Thymus (tissue), 11 donors: ENCODE data around the gene CDH23. TPM values are rescaled to one million over a fixed set of nuclear protein-coding genes. Genes with fewer than 3 reads are reported as not detected.

Experiments used
- DNase-seq, 9 donors: peaks; one replicate each; pipeline ENCODE4 v3.0.0-alpha.2; 2013; ENCODE audit warnings: low spot score in 9 of 9, low read depth in 6 of 9, missing footprints in 1 of 9
- H3K27ac ChIP-seq, 2 donors: one replicate each; pipeline ENCODE4 v1.5.1; 2013; ENCODE audit warnings: control low read depth in 1 of 2, low read depth in 1 of 2, low read length in 1 of 2, mild to moderate bottlenecking in 1 of 2, moderate library complexity in 1 of 2
- H3K27me3 ChIP-seq, 2 donors: one replicate each; pipeline ENCODE4 v1.5.1; 2013; ENCODE audit warnings: low read length in 1 of 2; ENCODE audit not compliant: control insufficient read depth in 2 of 2, insufficient read depth in 1 of 2
- H3K36me3 ChIP-seq, 2 donors: one replicate each; pipeline ENCODE4 v1.5.1; 2013; ENCODE audit warnings: low read length in 1 of 2, mild to moderate bottlenecking in 1 of 2, moderate library complexity in 1 of 2; ENCODE audit not compliant: control insufficient read depth in 2 of 2, insufficient read depth in 2 of 2
- H3K4me1 ChIP-seq, 2 donors: one replicate each; pipeline ENCODE4 v1.5.1; 2013; ENCODE audit warnings: low read length in 2 of 2; ENCODE audit not compliant: control insufficient read depth in 2 of 2, insufficient read depth in 2 of 2
- H3K4me3 ChIP-seq, 2 donors: one replicate each; pipeline ENCODE4 v1.5.1; 2013; ENCODE audit warnings: low read length in 2 of 2, control low read depth in 1 of 2, mild to moderate bottlenecking in 1 of 2
- H3K9me3 ChIP-seq, 2 donors: one replicate each; pipeline ENCODE4 v1.5.1; 2013; ENCODE audit warnings: low read length in 1 of 2, mild to moderate bottlenecking in 1 of 2; ENCODE audit not compliant: control insufficient read depth in 2 of 2, insufficient read depth in 1 of 2
- WGBS: extraction: QIAGEN DNeasy Blood & Tissue Kit; methylation state at CpG from one replicate; pipeline ENCODE4 v1.1.7; 2013; 5-methylcytosine and 5-hydroxymethylcytosine counted together
- polyA plus RNA-seq: library from polyadenylated mRNA; stranded (reverse); fragments of 200-250 nt; gene quantifications from one replicate; pipeline ENCODE4 v1.2.3, GENCODE V29; 2013
- total RNA-seq: library from RNA; stranded (reverse); fragments of 120-200 nt; gene quantifications from one replicate; pipeline ENCODE4 v1.2.4, GENCODE V29; 2013
- donor health status: healthy.

CDH23 gene
- total and polyA plus RNA-seq, 2 donors: 9.1 TPM

GRCh38 chr10:71539442-71540118, 142.9 kb downstream of the CDH23 start:
- Histone ChIP-seq H3K4me1 (peaks cover 0 to 5% of the 10 kb centered on the region in 2 donors), H3K9me3 (no peaks in the 10 kb centered on the region), H3K27me3 (peaks cover 0 to 2% of the 10 kb centered on the region in 2 donors), H3K27ac (no peak overlapping the region), H3K36me3 (no peaks in the 10 kb centered on the region), H3K4me3 (no peak overlapping the region)
- no peak for DNase-seq
- WGBS: 90% methylated on average over 3 of the region's 3 CpGs

GRCh38 chr10:71542478-71542877, 145.8 kb downstream of the CDH23 start:
- Histone ChIP-seq H3K4me1 (peaks cover 0 to 5% of the 10 kb centered on the region in 2 donors), H3K27ac (no peak overlapping the region), H3K27me3 (peaks cover 0 to 2% of the 10 kb centered on the region in 2 donors), H3K4me3 (no peak overlapping the region), H3K9me3 (no peaks in the 10 kb centered on the region), H3K36me3 (no peaks in the 10 kb centered on the region)
- 99% methylated on average over 7 of the region's 7 CpGs for WGBS
- no peak for DNase-seq

- WGBS: 84% methylated on average over 3 of the region's 3 CpGs
- H3K4me1 ChIP-seq: no peaks in the 10 kb centered on the region
- H3K36me3 ChIP-seq: no peaks in the 10 kb centered on the region
- no peaks in the 10 kb centered on the region for H3K9me3 ChIP-seq
- DNase-seq: no peak
- H3K27me3 ChIP-seq: peaks cover 0 to 2% of the 10 kb centered on the region in 2 donors
- no peak overlapping the region for H3K27ac ChIP-seq
- H3K4me3 ChIP-seq: no peak overlapping the region
Observed at GRCh38 chr10:71543608-71544170, 147.0 kb downstream of the CDH23 start.

GRCh38 chr10:71545001-71545400, 148.3 kb downstream of the CDH23 start:
- no peaks in the 10 kb centered on the region for H3K4me1 ChIP-seq
- no peak for DNase-seq
- H3K4me3 ChIP-seq: no peak overlapping the region
- WGBS: 95% methylated on average over 10 of the region's 10 CpGs
- H3K27ac ChIP-seq: no peak overlapping the region
- no peaks in the 10 kb centered on the region for H3K27me3 ChIP-seq
- no peaks in the 10 kb centered on the region for H3K9me3 ChIP-seq
- H3K36me3 ChIP-seq: no peaks in the 10 kb centered on the region

GRCh38 chr10:71546220-71546619, 149.5 kb downstream of the CDH23 start:
- Histone ChIP-seq H3K36me3 (no peaks in the 10 kb centered on the region), H3K4me1 (no peaks in the 10 kb centered on the region), H3K27me3 (no peaks in the 10 kb centered on the region), H3K9me3 (no peaks in the 10 kb centered on the region), H3K27ac (no peak overlapping the region), H3K4me3 (no peak overlapping the region)
- no peak for DNase-seq
- 89% methylated on average over 7 of the region's 7 CpGs for WGBS

- H3K27ac ChIP-seq: no peak overlapping the region
- H3K9me3 ChIP-seq: no peaks in the 10 kb centered on the region
- no peaks in the 10 kb centered on the region for H3K4me1 ChIP-seq
- H3K4me3 ChIP-seq: no peak overlapping the region
- WGBS: 92% methylated on average over 12 of the region's 12 CpGs
- H3K36me3 ChIP-seq: no peaks in the 10 kb centered on the region
- no peak for DNase-seq
- no peaks in the 10 kb centered on the region for H3K27me3 ChIP-seq
Observed at GRCh38 chr10:71547312-71547711, 150.6 kb downstream of the CDH23 start.

GRCh38 chr10:71547876-71548846, 151.4 kb downstream of the CDH23 start:
- 91% methylated on average over 20 of the region's 20 CpGs for WGBS

GRCh38 chr10:71549766-71550533, 153.2 kb downstream of the CDH23 start:
- no peak for DNase-seq
- Histone ChIP-seq H3K36me3 (no peaks in the 10 kb centered on the region), H3K4me3 (no peak overlapping the region), H3K9me3 (no peaks in the 10 kb centered on the region), H3K27me3 (peaks cover 0 to 2% of the 10 kb centered on the region in 2 donors), H3K27ac (no peak overlapping the region), H3K4me1 (no peaks in the 10 kb centered on the region)
- WGBS: 96% methylated on average over 11 of the region's 11 CpGs

More at GRCh38 chr10:71547876-71548846, 151.4 kb downstream of the CDH23 start:
- no peaks in the 10 kb centered on the region for H3K36me3 ChIP-seq
- no peaks in the 10 kb centered on the region for H3K4me1 ChIP-seq
- peaks cover 0 to under 1% of the 10 kb centered on the region in 2 donors for H3K27me3 ChIP-seq
- no peaks in the 10 kb centered on the region for H3K9me3 ChIP-seq
- H3K27ac ChIP-seq: peak overlapping the region in 1 of 2 donors; percentile 20
- no peak overlapping the region for H3K4me3 ChIP-seq
- no peak for DNase-seq
